Glomerular visceral epithelial cell (primary cell): ENCODE measurements around the gene LRRC37B.
"Not testable (repeated sequence)": the region's sequence is repeated elsewhere in the genome, so short reads cannot be mapped to it uniquely, and the experiment has no call there.

Source experiments
- DNase-seq: peaks from one replicate; pipeline ENCODE4 v3.0.0-alpha.2; 2016; ENCODE audit errors: extremely low spot score

Gene LRRC37B

DNA sequence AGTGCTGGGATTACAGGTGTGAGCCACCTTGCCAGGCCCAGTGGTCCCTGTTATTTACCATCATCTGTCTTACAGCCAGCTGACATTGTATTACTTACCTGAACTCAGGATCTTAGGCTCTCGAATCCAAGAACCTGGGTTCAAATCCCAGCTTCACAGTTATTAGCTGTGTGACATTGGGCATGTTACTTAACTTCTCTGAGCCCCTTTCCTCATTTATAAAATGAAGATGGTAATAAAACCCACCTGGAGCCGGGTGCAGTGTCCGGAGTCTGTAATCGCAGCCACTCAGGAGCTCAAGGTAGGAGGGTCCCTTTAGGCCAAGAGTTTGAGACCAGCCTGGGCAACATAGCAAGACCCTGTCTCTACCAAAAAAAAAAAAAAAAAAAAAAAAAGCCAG is 79.7 kb downstream of the LRRC37B start:
- DNase-seq, result not testable (repeated sequence)

DNA sequence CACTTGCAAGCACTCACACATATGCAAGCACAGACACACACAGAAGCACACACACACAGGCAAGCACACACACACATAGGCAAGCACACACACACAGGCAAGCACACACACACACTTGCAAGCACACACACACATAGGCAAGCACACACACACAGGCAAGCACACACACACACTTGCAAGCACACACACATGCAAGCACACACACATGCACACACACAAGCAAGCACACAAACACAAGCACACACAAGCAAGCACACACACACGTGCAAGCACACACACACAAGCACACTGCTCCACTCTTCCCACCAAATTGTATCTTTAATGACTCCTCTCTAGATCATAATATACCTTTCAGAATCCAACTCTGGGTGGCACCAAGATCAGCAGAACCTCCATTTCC is 84.9 kb downstream of the LRRC37B start:
- DNase-seq, result not testable (repeated sequence)

DNA sequence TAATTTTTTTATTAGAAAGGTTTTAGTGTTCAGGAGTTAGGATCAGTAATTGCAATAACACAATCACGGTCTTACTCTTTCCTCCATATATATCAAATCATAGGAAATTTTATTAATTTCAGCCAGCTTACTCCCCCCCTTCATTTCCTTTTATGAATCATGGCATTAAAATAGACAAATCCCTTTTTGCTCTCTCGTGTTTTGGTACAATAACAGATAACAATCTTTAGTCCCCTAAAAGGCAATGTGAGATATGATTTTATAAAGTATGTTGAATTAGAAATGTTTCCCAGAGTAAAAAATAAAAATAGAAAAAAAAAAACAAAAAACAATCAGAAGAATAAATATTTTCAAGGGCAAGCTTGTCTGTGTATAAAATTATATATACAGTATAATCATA is 92.5 kb downstream of the LRRC37B start:
- DNase-seq, result no peak

DNA sequence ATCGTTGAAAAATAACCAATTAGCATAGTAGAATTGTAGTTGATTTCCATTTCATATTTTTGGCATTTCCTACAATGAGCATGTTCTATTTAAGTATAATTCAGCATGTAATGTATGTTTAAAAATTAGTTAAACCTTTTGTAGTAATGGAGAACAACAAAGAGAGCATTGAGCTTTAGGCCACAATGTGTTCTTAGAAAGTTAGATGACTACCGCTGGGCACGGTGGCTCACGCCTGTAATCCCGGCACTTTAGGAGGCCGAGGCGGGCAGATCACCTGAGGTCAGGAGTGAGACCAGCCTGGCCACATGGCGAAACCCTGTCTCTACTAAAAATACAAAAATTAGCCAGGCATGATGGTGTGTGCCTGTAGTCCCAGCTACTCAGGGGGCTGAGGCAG is 93.1 kb downstream of the LRRC37B start:
- DNase-seq, result not testable (repeated sequence)

DNA sequence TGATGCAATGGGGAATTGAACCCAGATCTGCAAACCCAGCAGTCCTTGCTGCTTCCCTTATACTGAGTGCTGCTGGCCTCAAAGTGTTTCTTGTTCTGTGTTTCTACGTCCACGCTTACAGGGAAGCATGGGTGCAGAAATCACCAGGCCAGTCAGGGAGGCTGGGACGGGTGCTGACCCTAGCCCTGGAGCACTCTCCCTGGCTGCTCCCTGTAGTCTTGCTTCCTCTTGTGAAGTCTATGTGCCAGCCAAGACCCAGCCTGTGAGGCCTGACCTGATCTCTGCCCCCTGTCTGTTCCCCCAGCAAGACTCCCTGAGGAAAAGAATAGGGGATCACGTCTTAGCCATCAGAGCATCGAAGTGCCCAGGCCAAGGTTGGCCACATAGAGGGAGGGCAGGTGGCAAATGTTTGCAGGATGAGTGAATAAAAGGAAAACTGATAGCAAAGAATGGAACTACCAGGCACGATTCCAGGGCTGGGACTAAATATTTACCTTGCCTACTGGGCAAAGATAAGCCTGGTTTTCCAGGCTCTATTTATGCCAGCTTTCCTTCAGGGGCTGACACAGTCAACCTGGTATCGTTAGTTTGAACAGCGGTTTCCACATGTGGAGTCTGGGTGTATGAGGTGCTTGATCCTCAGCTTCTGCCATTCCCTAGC is 93.9 kb downstream of the LRRC37B start:
- DNase-seq, result no peak

DNA sequence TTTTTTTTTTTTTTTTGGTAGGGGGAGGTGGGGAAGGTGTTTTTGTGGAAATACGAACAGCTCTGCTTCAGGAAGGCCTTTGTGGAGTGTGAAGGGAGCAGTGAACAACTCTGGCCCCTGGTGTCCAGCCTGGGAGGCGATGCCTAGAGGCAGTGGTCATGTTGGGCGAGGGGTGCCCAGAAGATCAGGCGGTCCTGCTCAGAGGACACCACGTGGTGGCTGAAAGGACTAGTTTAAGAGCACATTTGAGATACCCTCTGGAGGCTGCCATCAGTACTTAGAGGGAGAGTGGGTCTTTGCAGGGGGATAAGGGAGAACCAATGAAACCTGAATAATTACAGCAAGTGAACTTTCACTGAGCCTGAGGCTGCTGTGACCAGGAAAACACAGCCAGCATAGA is 95.0 kb downstream of the LRRC37B start:
- no peak for DNase-seq

GRCh38 chr17:32102646-32103186 is 95.5 kb downstream of the LRRC37B start:
- DNase-seq, result no peak
